WTC11 (cell line): ENCODE measurements around the gene HSF2BP. TPM values are rescaled to one million over a fixed set of nuclear protein-coding genes. Genes with fewer than 3 reads are reported as not detected.

Experiments
- ATAC-seq: fragments of 200-7000 bp; cut with Tn5 transposase; 2 replicates; pipeline ENCODE4 v1.10.0; 2021; ENCODE audit warnings: mild to moderate bottlenecking, moderate library complexity
- CTCF ChIA-PET: fragments of 300-600 bp; sonication (Branson Sonifier 250); formaldehyde crosslinking; loops from one replicate; lab custom pipeline; 2021; ENCODE audit warnings: antibody characterized with exemption; lab: Charles Lee
- POLR2A ChIA-PET: fragments of 350-600 bp; sonication (Branson Sonifier 250); formaldehyde crosslinking; loops from one replicate; lab custom pipeline; 2021; ENCODE audit warnings: antibody characterized with exemption; lab: Charles Lee
- DNase-seq: peaks from one replicate; pipeline ENCODE4 v3.0.0; 2021; ENCODE audit warnings: low spot score
- H3K27ac Mint-ChIP-seq: 2 replicates; pipeline ENCODE4 v1.8.0; 2021; ENCODE audit warnings: mixed read lengths
- H3K27me3 Mint-ChIP-seq: 2 replicates; pipeline ENCODE4 v1.8.0; 2021; ENCODE audit warnings: low read depth, mild to moderate bottlenecking, moderate library complexity, mixed read lengths
- H3K36me3 Mint-ChIP-seq: 2 replicates; pipeline ENCODE4 v1.8.0; 2021; ENCODE audit warnings: mixed read lengths
- H3K4me1 Mint-ChIP-seq: 2 replicates; pipeline ENCODE4 v1.8.0; 2022; ENCODE audit warnings: mixed read lengths
- H3K4me3 Mint-ChIP-seq: 2 replicates; pipeline ENCODE4 v1.8.0; 2021; ENCODE audit warnings: mild to moderate bottlenecking, moderate library complexity, mixed read lengths
- H3K9me3 Mint-ChIP-seq: 2 replicates; pipeline ENCODE4 v1.8.0; 2021; ENCODE audit warnings: mixed read lengths
- AFF4 ChIP-seq: sonication (generic); formaldehyde crosslinking; IDR thresholded peaks from 2 replicates; pipeline ENCODE4 v1.8.1; 2023; ENCODE audit warnings: mild to moderate bottlenecking, missing genetic modification reagents, borderline replicate concordance
- ATF2 ChIP-seq: sonication (generic); formaldehyde crosslinking; IDR thresholded peaks from 2 replicates; pipeline ENCODE4 v1.8.1; 2022; ENCODE audit warnings: low read depth, missing genetic modification reagents, borderline replicate concordance
- CDX4 ChIP-seq: fragments of 250-450 bp; sonication (Bioruptor Pico); IDR thresholded peaks from 2 replicates; pipeline ENCODE4 v1.9.0; 2021; ENCODE audit warnings: moderate library complexity, mild to moderate bottlenecking, inconsistent platforms, borderline replicate concordance
- E2F1 ChIP-seq: sonication (generic); formaldehyde crosslinking; IDR thresholded peaks from 2 replicates; pipeline ENCODE4 v1.8.0; 2022; ENCODE audit warnings: mild to moderate bottlenecking, missing genetic modification reagents
- HMGXB4 ChIP-seq: sonication (generic); formaldehyde crosslinking; IDR thresholded peaks from 2 replicates; pipeline ENCODE4 v1.8.1; 2023; ENCODE audit warnings: mild to moderate bottlenecking, moderate library complexity, missing genetic modification reagents
- IRF2 ChIP-seq: sonication (generic); formaldehyde crosslinking; IDR thresholded peaks from 2 replicates; pipeline ENCODE4 v1.8.0; 2022; ENCODE audit warnings: low read depth, missing genetic modification reagents, borderline replicate concordance
- JUN ChIP-seq: sonication (generic); formaldehyde crosslinking; IDR thresholded peaks from 2 replicates; pipeline ENCODE4 v1.8.0; 2023; ENCODE audit warnings: mild to moderate bottlenecking, missing genetic modification reagents
- MLX ChIP-seq: sonication (generic); formaldehyde crosslinking; IDR thresholded peaks from 2 replicates; pipeline ENCODE4 v1.8.1; 2023; ENCODE audit warnings: mild to moderate bottlenecking, missing genetic modification reagents, moderate library complexity
- NFE2L1 ChIP-seq: sonication (generic); formaldehyde crosslinking; IDR thresholded peaks from 2 replicates; pipeline ENCODE4 v1.8.1; 2023; ENCODE audit warnings: missing genetic modification reagents
- NR1H2 ChIP-seq: sonication (generic); formaldehyde crosslinking; IDR thresholded peaks from 2 replicates; pipeline ENCODE4 v1.9.0; 2021; ENCODE audit warnings: mild to moderate bottlenecking, moderate library complexity, missing genetic modification reagents
- PRDM15 ChIP-seq: sonication (generic); formaldehyde crosslinking; IDR thresholded peaks from 2 replicates; pipeline ENCODE4 v1.8.0; 2022; ENCODE audit warnings: missing genetic modification reagents
- SOX15 ChIP-seq: fragments of 250-450 bp; sonication (Bioruptor Pico); IDR thresholded peaks from 2 replicates; pipeline ENCODE4 v1.9.0; 2021; ENCODE audit warnings: mild to moderate bottlenecking
- ZNF425 ChIP-seq: fragments of 250-450 bp; sonication (Bioruptor Pico); conservative IDR thresholded peaks from 2 replicates; pipeline ENCODE4 v1.9.0; 2021; ENCODE audit warnings: mild to moderate bottlenecking
- total RNA-seq: library from RNA; stranded (reverse); gene quantifications from 3 replicates; pipeline ENCODE4 v1.2.3, GENCODE V29; 2021

Gene HSF2BP
- total RNA-seq, 1 experiment from 2014 or later: 1.1 TPM

- TF ChIP-seq HMGXB4 (CRISPR knock-in tag) (no peak), E2F1 (no peak), NR1H2 (CRISPR knock-in tag) (no peak)
These were observed 10.7 kb upstream of the HSF2BP start (continued) for GRCh38 chr21:43669828-43670605.

- Mint-ChIP-seq H3K27ac (peak overlapping the region; percentile 28; the same call in 1 of the 2 replicates), H3K36me3 (peaks cover 61% of the 10 kb centered on the region), H3K4me1 (no peaks in the 10 kb centered on the region), H3K9me3 (peaks cover 6% of the 10 kb centered on the region), H3K4me3 (no peak overlapping the region), H3K27me3 (no peaks in the 10 kb centered on the region)
- no peak for ATAC-seq
- CTCF ChIA-PET: no interaction called here
- no peak for DNase-seq
- POLR2A ChIA-PET: no interaction called here
- no peak for TF ChIP-seq NFE2L1 (CRISPR knock-in tag)
- TF ChIP-seq ATF2 (CRISPR knock-in tag): no peak
These were observed 8.1 kb upstream of the HSF2BP start for GRCh38 chr21:43667191-43667904.

- DNase-seq: no peak
- no peak overlapping the region for H3K27ac Mint-ChIP-seq
- POLR2A ChIA-PET: no interaction called here
- CTCF ChIA-PET: no interaction called here
- H3K4me1 Mint-ChIP-seq: peaks cover 11% of the 10 kb centered on the region
- no peak for ATAC-seq
- H3K4me3 Mint-ChIP-seq: no peak overlapping the region
- H3K9me3 Mint-ChIP-seq: peaks cover 6% of the 10 kb centered on the region
- peaks cover 63% of the 10 kb centered on the region for H3K36me3 Mint-ChIP-seq
- H3K27me3 Mint-ChIP-seq: no peaks in the 10 kb centered on the region
- TF ChIP-seq JUN (CRISPR knock-in tag): no peak
- TF ChIP-seq IRF2 (CRISPR knock-in tag): no peak
- TF ChIP-seq AFF4: no peak
- no peak for TF ChIP-seq ZNF425 (CRISPR knock-in tag)
- no peak for TF ChIP-seq CDX4 (CRISPR knock-in tag)
- no peak for TF ChIP-seq PRDM15 (CRISPR knock-in tag)
- TF ChIP-seq SOX15 (CRISPR knock-in tag): no peak
- no peak for TF ChIP-seq MLX (CRISPR knock-in tag)
These were observed 6.6 kb upstream of the HSF2BP start for GRCh38 chr21:43665879-43666278.
